ENCODE data around the gene GALNT17.

GALNT17 gene

DNA sequence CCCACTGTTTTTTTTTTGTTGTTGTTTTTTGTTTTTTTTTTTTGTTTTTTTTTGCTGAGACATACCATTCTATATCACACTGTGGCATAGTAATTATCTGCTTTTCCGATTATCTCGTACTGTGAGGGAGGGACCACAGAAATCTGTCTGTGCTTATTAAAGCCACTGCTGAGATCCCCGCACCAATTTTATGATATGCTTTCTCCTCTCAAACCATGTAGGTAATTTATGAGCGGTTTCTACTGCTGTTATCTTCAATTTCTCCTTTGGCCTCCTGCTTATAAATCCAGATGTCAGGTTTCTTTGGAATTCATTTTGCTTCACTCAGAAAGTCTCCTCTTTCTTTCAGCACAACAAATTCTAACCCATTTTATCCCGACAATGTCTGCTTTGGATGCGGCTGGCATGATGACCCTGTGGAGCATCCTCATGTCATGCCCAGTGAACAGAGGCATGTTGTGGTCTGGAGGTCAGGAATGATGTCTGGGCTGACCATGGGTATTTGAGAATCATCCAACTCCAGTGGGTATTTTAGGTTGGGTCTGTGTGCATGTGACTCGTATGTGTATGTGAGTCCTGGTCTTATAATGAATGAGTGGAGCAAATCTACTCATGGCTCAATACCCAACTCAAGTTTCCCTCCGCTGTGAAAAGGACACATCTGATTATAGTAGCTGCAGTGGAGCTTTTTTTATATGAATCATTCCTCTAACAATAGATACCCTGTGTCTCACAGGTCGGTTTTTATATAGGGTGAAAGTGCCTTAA lies 213.4 kb downstream of the GALNT17 start:
- DNase-seq (ENCODE audit: extremely low read depth, low read depth), result no peak
- no peak overlapping the region for H3K4me3 ChIP-seq (replicated peaks; ENCODE audit: low read depth, low read length)
- TF ChIP-seq, protein P1, sequence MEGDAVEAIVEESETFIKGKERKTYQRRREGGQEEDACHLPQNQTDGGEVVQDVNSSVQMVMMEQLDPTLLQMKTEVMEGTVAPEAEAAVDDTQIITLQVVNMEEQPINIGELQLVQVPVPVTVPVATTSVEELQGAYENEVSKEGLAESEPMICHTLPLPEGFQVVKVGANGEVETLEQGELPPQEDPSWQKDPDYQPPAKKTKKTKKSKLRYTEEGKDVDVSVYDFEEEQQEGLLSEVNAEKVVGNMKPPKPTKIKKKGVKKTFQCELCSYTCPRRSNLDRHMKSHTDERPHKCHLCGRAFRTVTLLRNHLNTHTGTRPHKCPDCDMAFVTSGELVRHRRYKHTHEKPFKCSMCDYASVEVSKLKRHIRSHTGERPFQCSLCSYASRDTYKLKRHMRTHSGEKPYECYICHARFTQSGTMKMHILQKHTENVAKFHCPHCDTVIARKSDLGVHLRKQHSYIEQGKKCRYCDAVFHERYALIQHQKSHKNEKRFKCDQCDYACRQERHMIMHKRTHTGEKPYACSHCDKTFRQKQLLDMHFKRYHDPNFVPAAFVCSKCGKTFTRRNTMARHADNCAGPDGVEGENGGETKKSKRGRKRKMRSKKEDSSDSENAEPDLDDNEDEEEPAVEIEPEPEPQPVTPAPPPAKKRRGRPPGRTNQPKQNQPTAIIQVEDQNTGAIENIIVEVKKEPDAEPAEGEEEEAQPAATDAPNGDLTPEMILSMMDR (IDR thresholded peaks at IDR 0.05; ENCODE audit: low read depth, low read length, missing control alignments), result no peak

DNA sequence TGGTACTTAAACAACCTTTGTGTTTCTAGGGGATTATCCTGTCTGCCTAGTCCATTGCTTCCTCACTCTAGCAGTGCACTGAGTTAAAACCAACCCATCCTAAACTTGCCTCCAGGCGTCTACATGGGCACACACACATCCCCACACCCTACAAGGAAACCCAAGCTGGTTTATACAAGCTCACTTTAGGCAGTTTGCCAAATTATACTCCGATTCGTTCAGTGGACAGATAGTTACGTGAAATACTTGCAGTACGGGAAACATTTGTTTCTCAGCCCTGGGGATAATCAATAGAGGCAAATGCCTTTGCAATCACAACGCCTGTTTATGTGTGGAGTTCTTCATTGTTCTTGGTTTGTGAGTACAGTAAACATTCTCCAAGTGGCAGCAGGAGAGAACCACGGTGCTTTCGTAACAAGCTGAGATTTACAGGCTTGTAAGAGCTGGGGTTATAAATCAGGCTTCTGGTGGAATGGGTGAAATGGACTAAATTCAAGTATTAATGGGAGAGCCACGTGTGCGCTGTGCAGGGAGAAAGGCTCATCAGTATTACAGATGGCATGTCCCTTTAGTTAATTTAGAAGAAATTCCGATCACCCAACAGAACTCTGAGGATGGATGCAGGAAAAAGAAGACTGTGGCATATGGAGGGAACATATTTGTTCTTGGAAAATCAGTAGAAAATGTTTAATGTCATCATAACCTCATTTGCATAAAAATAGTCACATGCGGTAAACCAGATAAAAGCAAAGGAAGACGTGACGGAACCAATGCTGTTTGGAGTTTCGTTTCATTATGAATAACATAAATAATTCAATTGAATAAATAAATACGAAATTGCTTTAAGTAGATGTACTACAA lies 217.1 kb downstream of the GALNT17 start:
- H3K4me3 ChIP-seq (replicated peaks; ENCODE audit: low read depth, low read length), result no peak overlapping the region
- no peak for DNase-seq (ENCODE audit: extremely low read depth, low read depth)
- TF ChIP-seq, protein P1 (IDR thresholded peaks at IDR 0.05; ENCODE audit: low read depth, low read length, missing control alignments), result no peak

DNA sequence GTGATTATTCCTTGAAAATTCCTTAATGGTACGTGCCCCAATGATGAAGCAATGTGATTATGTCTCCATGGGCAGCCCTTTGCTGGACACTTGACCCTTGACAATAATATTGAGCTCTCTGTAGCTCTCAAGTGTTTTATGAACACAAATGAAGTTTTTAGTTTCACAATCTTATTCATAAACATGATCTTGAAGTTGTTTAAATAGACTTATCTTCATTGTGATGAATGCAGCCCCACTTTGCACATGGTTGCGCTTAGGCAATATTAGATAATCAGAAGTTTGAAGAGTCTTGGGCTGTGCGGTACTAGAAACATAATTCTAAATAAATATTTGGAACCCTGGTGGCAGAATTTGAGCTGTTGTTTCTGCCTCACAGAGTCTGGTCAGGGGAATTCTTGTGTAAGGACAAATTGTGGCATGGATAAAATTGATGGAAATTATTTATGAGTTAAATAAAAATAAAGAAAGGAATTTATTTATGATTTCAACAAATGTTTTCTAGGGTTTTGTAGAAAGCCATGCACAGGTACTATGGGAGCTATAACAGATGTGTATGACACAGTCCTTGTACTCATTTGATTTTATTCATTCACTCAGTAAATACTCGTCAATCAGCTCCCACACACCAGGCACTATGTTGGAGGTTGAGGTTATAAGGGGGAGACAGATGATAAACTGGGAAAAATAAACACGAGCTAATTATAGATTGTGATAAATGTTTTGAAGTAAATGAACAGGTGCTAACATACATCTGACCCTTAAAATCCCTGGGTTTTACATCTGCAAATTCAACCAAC lies 217.9 kb downstream of the GALNT17 start:
- no peak for DNase-seq (ENCODE audit: extremely low read depth, low read depth)
- TF ChIP-seq, protein P1 (IDR thresholded peaks at IDR 0.05; ENCODE audit: low read depth, low read length, missing control alignments), result no peak
- H3K4me3 ChIP-seq (replicated peaks; ENCODE audit: low read depth, low read length), result no peak overlapping the region

DNA sequence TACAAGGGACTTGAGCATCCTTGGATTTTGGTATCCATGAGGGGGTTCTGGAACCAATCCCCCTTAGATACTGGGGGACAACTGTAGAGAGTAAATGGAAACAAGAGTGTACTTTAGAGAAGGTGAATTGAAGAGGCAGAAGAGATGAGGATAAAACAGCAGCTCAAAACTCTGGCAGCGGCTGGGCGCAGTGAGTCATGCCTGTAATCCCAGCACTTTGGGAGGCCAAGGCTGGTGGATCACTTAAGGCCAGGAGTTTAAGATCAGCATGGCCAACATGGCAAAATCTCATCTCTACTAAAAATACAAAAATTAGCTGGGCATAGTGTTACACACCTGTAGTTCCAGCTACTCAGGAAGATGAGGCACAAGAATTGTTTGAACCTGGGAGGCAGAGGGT lies 218.7 kb downstream of the GALNT17 start:
- TF ChIP-seq, protein P1 (IDR thresholded peaks at IDR 0.05; ENCODE audit: low read depth, low read length, missing control alignments), result no peak
- no peak overlapping the region for H3K4me3 ChIP-seq (replicated peaks; ENCODE audit: low read depth, low read length)
- DNase-seq (ENCODE audit: extremely low read depth, low read depth), result no peak

DNA sequence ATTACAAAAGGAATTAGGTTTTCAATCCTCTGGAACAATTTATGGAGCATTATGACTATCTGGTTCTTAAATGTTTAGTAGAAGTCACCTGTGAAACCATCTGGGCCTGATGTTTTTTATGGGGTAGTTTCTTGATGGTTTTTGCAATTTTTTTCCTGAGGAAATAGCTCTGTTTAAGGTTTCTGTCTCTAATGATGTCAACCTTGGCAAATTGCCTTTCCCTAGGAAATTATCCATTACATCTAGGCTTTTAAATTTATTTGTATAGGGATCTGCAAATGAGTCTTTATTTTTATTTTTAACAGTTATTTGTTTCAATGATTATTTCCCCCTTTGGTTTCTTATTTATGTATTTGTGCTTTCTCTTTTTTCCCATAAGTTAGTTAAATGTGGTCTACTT lies 222.8 kb downstream of the GALNT17 start:
- TF ChIP-seq, protein P1 (IDR thresholded peaks at IDR 0.05; ENCODE audit: low read depth, low read length, missing control alignments), result no peak
- DNase-seq (ENCODE audit: extremely low read depth, low read depth), result no peak

DNA sequence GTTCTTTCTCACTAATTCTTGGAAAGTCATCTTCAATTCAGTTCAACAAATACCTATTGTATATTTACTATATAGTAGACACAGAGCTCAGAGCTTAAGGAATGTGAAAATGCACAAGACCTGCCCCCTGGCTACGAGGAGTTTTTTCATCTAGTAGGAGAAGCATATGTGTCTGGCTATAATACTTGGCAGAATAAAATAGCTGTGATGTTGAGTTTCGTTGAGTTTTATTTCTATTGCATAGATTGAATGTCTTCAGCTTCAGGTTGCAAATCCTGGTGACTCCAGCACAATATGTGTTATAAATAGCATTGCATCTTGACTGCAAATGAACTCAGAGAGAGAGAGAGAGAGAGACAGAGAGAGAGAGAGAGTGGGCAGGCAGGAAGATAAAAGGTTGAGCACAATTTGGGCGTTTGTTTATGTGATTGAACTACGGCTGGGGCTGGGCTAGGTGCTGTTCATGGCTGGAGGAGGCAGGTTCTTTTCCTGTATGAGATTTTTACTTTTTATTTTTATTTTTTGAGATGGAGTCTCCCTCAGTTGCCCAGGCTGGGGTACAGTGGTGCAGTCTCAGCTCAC lies 229.6 kb downstream of the GALNT17 start:
- TF ChIP-seq, protein P1 (IDR thresholded peaks at IDR 0.05; ENCODE audit: low read depth, low read length, missing control alignments), result no peak
- DNase-seq (ENCODE audit: extremely low read depth, low read depth), result no peak
- H3K4me3 ChIP-seq (replicated peaks; ENCODE audit: low read depth, low read length), result no peak overlapping the region

More for the DNA sequence above, 222.8 kb downstream of the GALNT17 start:
- H3K4me3 ChIP-seq (replicated peaks; ENCODE audit: low read depth, low read length), result no peak overlapping the region

Data from HFF-Myc (cell line).